HG02642 (cell line): Measurements from ENCODE around the gene SEC63.
"Not testable (repeated sequence)": the region's sequence is repeated elsewhere in the genome, so short reads cannot be mapped to it uniquely, and the experiment has no call there.

Experiments used
- ATAC-seq: cut with Tn5 transposase; IDR thresholded peaks from one replicate; pipeline ENCODE4 v1.9.1; 2021; ENCODE audit warnings: mild to moderate bottlenecking; ENCODE audit not compliant: unreplicated experiment, poor library complexity

The SEC63 gene

GRCh38 chr6:107934229-107934628 lies 23.8 kb downstream of the SEC63 start:
- not testable (repeated sequence) for ATAC-seq

GRCh38 chr6:107932580-107932979 lies 25.4 kb downstream of the SEC63 start:
- ATAC-seq = no peak

- ATAC-seq = no peak
Measured at GRCh38 chr6:107931894-107932293, 26.1 kb downstream of the SEC63 start.

- ATAC-seq = no peak
Measured at GRCh38 chr6:107928984-107929383, 29.0 kb downstream of the SEC63 start.

GRCh38 chr6:107926697-107927544 lies 31.1 kb downstream of the SEC63 start:
- not testable (repeated sequence) for ATAC-seq

GRCh38 chr6:107917451-107918375 lies 40.3 kb downstream of the SEC63 start:
- ATAC-seq = peak; percentile 58

- ATAC-seq = not testable (repeated sequence)
Measured at GRCh38 chr6:107916961-107917360, 41.0 kb downstream of the SEC63 start.

- no peak for ATAC-seq
Measured at GRCh38 chr6:107911692-107912091, 46.3 kb downstream of the SEC63 start.

GRCh38 chr6:107894809-107895396 lies 63.1 kb downstream of the SEC63 start:
- no peak for ATAC-seq

- not testable (repeated sequence) for ATAC-seq
Measured at GRCh38 chr6:107890431-107890830, 67.6 kb downstream of the SEC63 start.

- ATAC-seq = not testable (repeated sequence)
Measured at GRCh38 chr6:107885950-107886349, 72.1 kb downstream of the SEC63 start.

GRCh38 chr6:107879941-107880340 lies 78.1 kb downstream of the SEC63 start:
- no peak for ATAC-seq

GRCh38 chr6:107877968-107878367 lies 80.0 kb downstream of the SEC63 start:
- ATAC-seq = peak; percentile 67

- no peak for ATAC-seq
Measured at GRCh38 chr6:107871976-107872375, 86.0 kb downstream of the SEC63 start.

- ATAC-seq = not testable (repeated sequence)
Measured at GRCh38 chr6:107871512-107871911, 86.5 kb downstream of the SEC63 start.

GRCh38 chr6:107871016-107871415 lies 87.0 kb downstream of the SEC63 start:
- no peak for ATAC-seq

- ATAC-seq = no peak
Measured at GRCh38 chr6:107870381-107870780, 87.6 kb downstream of the SEC63 start.

GRCh38 chr6:107869871-107870270 lies 88.1 kb downstream of the SEC63 start:
- peak; percentile 50 for ATAC-seq

GRCh38 chr6:107868867-107869611 lies 89.0 kb downstream of the SEC63 start:
- ATAC-seq = no peak

GRCh38 chr6:107867302-107867615 lies 90.7 kb downstream of the SEC63 start:
- ATAC-seq = no peak
